HG03066 (cell line): ENCODE data around the gene STXBP5.

Experiments
- ATAC-seq: cut with Tn5 transposase; IDR thresholded peaks from one replicate; pipeline ENCODE4 v1.9.1; 2021; ENCODE audit warnings: low read depth; ENCODE audit not compliant: unreplicated experiment

Gene STXBP5

GRCh38 chr6:147417954-147418353, 213.7 kb downstream of the STXBP5 start:
- no peak for ATAC-seq

GRCh38 chr6:147418523-147418922, 214.3 kb downstream of the STXBP5 start:
- ATAC-seq, result no peak

- ATAC-seq, result no peak
These were observed 217.7 kb downstream of the STXBP5 start for GRCh38 chr6:147421903-147422302.

- no peak for ATAC-seq
These were observed 218.9 kb downstream of the STXBP5 start for GRCh38 chr6:147423111-147423510.

- ATAC-seq, result no peak
These were observed 225.6 kb downstream of the STXBP5 start for GRCh38 chr6:147429794-147430193.

GRCh38 chr6:147430811-147431210, 226.6 kb downstream of the STXBP5 start:
- no peak for ATAC-seq

GRCh38 chr6:147434076-147434475, 229.9 kb downstream of the STXBP5 start:
- no peak for ATAC-seq

- no peak for ATAC-seq
These were observed 230.3 kb downstream of the STXBP5 start for GRCh38 chr6:147434516-147434915.

GRCh38 chr6:147437615-147438014, 233.4 kb downstream of the STXBP5 start:
- ATAC-seq, result no peak

- ATAC-seq, result no peak
These were observed 234.7 kb downstream of the STXBP5 start for GRCh38 chr6:147438758-147439528.
